Ureter (tissue), 1 donor: ENCODE results near the gene ADAMTSL2. TPM values are rescaled to one million over a fixed set of nuclear protein-coding genes. Genes with fewer than 3 reads are reported as not detected.

Source experiments
- DNase-seq: peaks from one replicate; pipeline ENCODE4 v3.0.0-alpha.2; 2020; ENCODE audit warnings: low spot score
- total RNA-seq: library from RNA; stranded (reverse); gene quantifications from one replicate; pipeline ENCODE4 v1.2.4, GENCODE V29; 2023
- donor health status: DM: yes; HTN: yes; CAD: no.

The ADAMTSL2 gene
- total RNA-seq, 1 donor from 2014 or later = 8.8 TPM

- no peak for DNase-seq
Measured at GRCh38 chr9:133589454-133590227, 55.1 kb downstream of the ADAMTSL2 start.

GRCh38 chr9:133590231-133590855, 55.8 kb downstream of the ADAMTSL2 start:
- no peak for DNase-seq

GRCh38 chr9:133591116-133591910, 56.8 kb downstream of the ADAMTSL2 start:
- DNase-seq = no peak

GRCh38 chr9:133591985-133592384, 57.5 kb downstream of the ADAMTSL2 start:
- no peak for DNase-seq

- no peak for DNase-seq
Measured at GRCh38 chr9:133592731-133593409, 58.4 kb downstream of the ADAMTSL2 start.

GRCh38 chr9:133593587-133594253, 59.2 kb downstream of the ADAMTSL2 start:
- DNase-seq = no peak

GRCh38 chr9:133594310-133594709, 59.8 kb downstream of the ADAMTSL2 start:
- no peak for DNase-seq

GRCh38 chr9:133595910-133596309, 61.4 kb downstream of the ADAMTSL2 start:
- no peak for DNase-seq

- DNase-seq = no peak
Measured at GRCh38 chr9:133597316-133597957, 62.9 kb downstream of the ADAMTSL2 start.

GRCh38 chr9:133598978-133599377, 64.5 kb downstream of the ADAMTSL2 start:
- no peak for DNase-seq

- no peak for DNase-seq
Measured at GRCh38 chr9:133599470-133600173, 65.1 kb downstream of the ADAMTSL2 start.

GRCh38 chr9:133600739-133601138, 66.2 kb downstream of the ADAMTSL2 start:
- no peak for DNase-seq

- DNase-seq = no peak
Measured at GRCh38 chr9:133601746-133602145, 67.2 kb downstream of the ADAMTSL2 start.

- no peak for DNase-seq
Measured at GRCh38 chr9:133602277-133602676, 67.8 kb downstream of the ADAMTSL2 start.

- DNase-seq = no peak
Measured at GRCh38 chr9:133603135-133603927, 68.8 kb downstream of the ADAMTSL2 start.

GRCh38 chr9:133604214-133604613, 69.7 kb downstream of the ADAMTSL2 start:
- DNase-seq = no peak

GRCh38 chr9:133604856-133605255, 70.4 kb downstream of the ADAMTSL2 start:
- DNase-seq = no peak

- no peak for DNase-seq
Measured at GRCh38 chr9:133605446-133605845, 70.9 kb downstream of the ADAMTSL2 start.
